GM12891 (cell line): ENCODE measurements around the gene TFF3.

Experiments
- PAX5 ChIP-seq: IDR thresholded peaks from 2 replicates; pipeline ENCODE4 v1.6.1; 2011; ENCODE audit warnings: low read length, moderate library complexity, mild to moderate bottlenecking; ENCODE audit not compliant: insufficient read depth, severe bottlenecking
- POLR2A ChIP-seq: IDR thresholded peaks from 2 replicates; pipeline ENCODE4 v1.6.1; 2011; ENCODE audit warnings: low read depth, low read length, control low read depth
- POU2F2 ChIP-seq: IDR thresholded peaks from 2 replicates; pipeline ENCODE4 v1.6.1; 2011; ENCODE audit warnings: low read depth, mild to moderate bottlenecking, control low read depth, low read length, moderate library complexity
- SPI1 ChIP-seq: IDR thresholded peaks from 2 replicates; pipeline ENCODE4 v1.6.1; 2011; ENCODE audit warnings: low read depth, low read length, control low read depth

GRCh38 chr21:42299324-42300044 lies 15.7 kb downstream of the TFF3 start:
- TF ChIP-seq POLR2A (no peak), POU2F2 (no peak), SPI1 (no peak), PAX5 (no peak)
